Astrocyte (in vitro differentiated cells and primary cell): ENCODE results near the gene RSBN1.

Source experiments
- EZH2 ChIP-seq: IDR thresholded peaks from 2 replicates; pipeline ENCODE4 v1.6.1; 2012; ENCODE audit warnings: mild to moderate bottlenecking, low read length, inconsistent platforms; ENCODE audit not compliant: insufficient read depth
- TF ChIP-seq, protein P1 (sequence below): IDR thresholded peaks from 2 replicates; pipeline ENCODE4 v1.5.1; 2011; ENCODE audit warnings: low read depth, mild to moderate bottlenecking, inconsistent platforms, low read length, moderate library complexity; ENCODE audit not compliant: insufficient read depth

DNA sequence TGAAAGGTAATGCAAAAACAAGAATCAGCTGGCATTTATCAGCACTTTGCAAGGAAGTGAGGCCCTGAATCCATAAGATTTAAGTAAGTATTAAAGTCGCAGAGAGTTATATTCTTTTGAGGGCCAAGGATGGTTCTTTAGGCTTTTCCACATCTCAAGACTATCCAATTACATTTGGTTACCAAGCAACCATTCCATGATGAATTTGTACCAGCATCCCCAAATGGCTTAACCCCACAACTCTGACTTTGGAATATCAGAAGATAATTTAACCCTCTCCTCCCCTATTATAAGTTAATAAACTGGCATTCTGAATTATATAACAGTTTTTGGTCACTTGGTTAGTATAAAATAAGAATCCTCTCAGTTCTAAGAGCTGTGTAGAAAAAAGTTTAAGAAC, 55.8 kb downstream of the RSBN1 start:
- TF ChIP-seq, protein P1, sequence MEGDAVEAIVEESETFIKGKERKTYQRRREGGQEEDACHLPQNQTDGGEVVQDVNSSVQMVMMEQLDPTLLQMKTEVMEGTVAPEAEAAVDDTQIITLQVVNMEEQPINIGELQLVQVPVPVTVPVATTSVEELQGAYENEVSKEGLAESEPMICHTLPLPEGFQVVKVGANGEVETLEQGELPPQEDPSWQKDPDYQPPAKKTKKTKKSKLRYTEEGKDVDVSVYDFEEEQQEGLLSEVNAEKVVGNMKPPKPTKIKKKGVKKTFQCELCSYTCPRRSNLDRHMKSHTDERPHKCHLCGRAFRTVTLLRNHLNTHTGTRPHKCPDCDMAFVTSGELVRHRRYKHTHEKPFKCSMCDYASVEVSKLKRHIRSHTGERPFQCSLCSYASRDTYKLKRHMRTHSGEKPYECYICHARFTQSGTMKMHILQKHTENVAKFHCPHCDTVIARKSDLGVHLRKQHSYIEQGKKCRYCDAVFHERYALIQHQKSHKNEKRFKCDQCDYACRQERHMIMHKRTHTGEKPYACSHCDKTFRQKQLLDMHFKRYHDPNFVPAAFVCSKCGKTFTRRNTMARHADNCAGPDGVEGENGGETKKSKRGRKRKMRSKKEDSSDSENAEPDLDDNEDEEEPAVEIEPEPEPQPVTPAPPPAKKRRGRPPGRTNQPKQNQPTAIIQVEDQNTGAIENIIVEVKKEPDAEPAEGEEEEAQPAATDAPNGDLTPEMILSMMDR: no peak
- TF ChIP-seq EZH2: no peak
